H1 (cell line): ENCODE results near the gene PHOSPHO1. TPM values are rescaled to one million over a fixed set of nuclear protein-coding genes. Genes with fewer than 3 reads are reported as not detected.
A peak's percentile ranks its signal among the peaks of the same experiment; 100 is the strongest.

Source experiments
- CTCF ChIA-PET: fragments of 300-600 bp; sonication (Branson Sonifier 250); formaldehyde crosslinking; loops from one replicate; lab custom pipeline; 2021; ENCODE audit not compliant: partially characterized antibody; lab: Charles Lee
- POLR2A ChIA-PET: fragments of 300-600 bp; sonication (Branson Sonifier 250); formaldehyde crosslinking; loops from one replicate; lab custom pipeline; 2021; ENCODE audit warnings: inconsistent platforms; ENCODE audit not compliant: partially characterized antibody; lab: Charles Lee
- DNase-seq, 2 experiments: peaks; one replicate each; pipeline versions ENCODE4 v3.0.0 to v3.0.0-alpha.2; 2010 to 2022; ENCODE audit warnings: low spot score in 2 of 2, low read depth in 1 of 2, mixed read lengths in 1 of 2
- FAIRE-seq: peaks from 2 replicates; lab custom pipeline; 2011; peaks lifted over from hg19 to GRCh38; lab: Jason Lieb, UNC
- H2AFZ ChIP-seq: 2 replicates; pipeline ENCODE4 v1.8.1; 2012; ENCODE audit warnings: low read length, inconsistent platforms
- H2AK5ac ChIP-seq: 2 replicates; pipeline ENCODE4 v1.6.1; 2013; ENCODE audit warnings: low read depth, low read length
- H2BK120ac ChIP-seq: replicated peaks from 2 replicates; pipeline ENCODE3; 2013; ENCODE audit warnings: low read depth, low read length, inconsistent platforms
- H2BK12ac ChIP-seq: 2 replicates; pipeline ENCODE4 v1.6.1; 2013; ENCODE audit warnings: low read depth, low read length
- H2BK15ac ChIP-seq: 2 replicates; pipeline ENCODE4 v1.6.1; 2013; ENCODE audit warnings: low read length
- H2BK20ac ChIP-seq: 2 replicates; pipeline ENCODE4 v1.6.1; 2013; ENCODE audit warnings: low read length
- H2BK5ac ChIP-seq: 2 replicates; pipeline ENCODE4 v1.6.1; 2013; ENCODE audit warnings: low read depth, low read length
- H3K14ac ChIP-seq: 2 replicates; pipeline ENCODE4 v1.6.1; 2013; ENCODE audit warnings: inconsistent platforms; ENCODE audit not compliant: insufficient read length
- H3K18ac ChIP-seq: 2 replicates; pipeline ENCODE4 v1.6.1; 2013; ENCODE audit warnings: low read length; ENCODE audit errors: extremely low read depth
- H3K23ac ChIP-seq: 2 replicates; pipeline ENCODE4 v1.6.1; 2013; ENCODE audit warnings: inconsistent platforms; ENCODE audit not compliant: insufficient read length
- H3K23me2 ChIP-seq: 2 replicates; pipeline ENCODE4 v1.6.1; 2013; ENCODE audit warnings: low read depth, low read length
- H3K27ac ChIP-seq: 2 replicates; pipeline ENCODE4 v1.6.1; 2011; ENCODE audit warnings: low read depth, low read length, inconsistent platforms
- H3K27me3 ChIP-seq, 4 experiments: replicated peaks in 1 of 4; 1 replicate in 1 of 4; 2 replicates in 3 of 4; pipeline versions ENCODE4 v1.6.1 to v1.8.1; 2011 to 2013; ENCODE audit warnings: low read length in 3 of 4, mild to moderate bottlenecking in 3 of 4, inconsistent platforms in 2 of 4, mixed read lengths in 2 of 4, moderate library complexity in 1 of 4; ENCODE audit not compliant: control insufficient read depth in 3 of 4, insufficient read depth in 3 of 4; ENCODE audit errors: extremely low read depth in 1 of 4
- H3K36me3 ChIP-seq, 4 experiments: 2 replicates each; pipeline versions ENCODE4 v1.6.1 to v1.8.1; 2011 to 2013; ENCODE audit warnings: mild to moderate bottlenecking in 4 of 4, low read length in 3 of 4, moderate library complexity in 2 of 4, control low read depth in 1 of 4, inconsistent platforms in 1 of 4; ENCODE audit not compliant: insufficient read depth in 4 of 4, control insufficient read depth in 2 of 4
- H3K4ac ChIP-seq: replicated peaks from 2 replicates; pipeline ENCODE3; 2013; ENCODE audit warnings: low read length, low read depth, mixed read lengths, inconsistent platforms; ENCODE audit not compliant: insufficient read length
- H3K4me1 ChIP-seq, 4 experiments: replicated peaks in 1 of 4; 1 replicate in 1 of 4; 2 replicates in 3 of 4; pipeline versions ENCODE4 v1.6.1 to v1.8.1; 2011 to 2013; ENCODE audit warnings: low read length in 3 of 4, inconsistent platforms in 2 of 4, mixed read lengths in 1 of 4; ENCODE audit not compliant: insufficient read depth in 4 of 4, control insufficient read depth in 3 of 4
- H3K4me2 ChIP-seq, 2 experiments: 2 replicates each; pipeline versions ENCODE4 v1.6.1 to v1.8.1; 2011 to 2013; ENCODE audit warnings: low read depth in 2 of 2, low read length in 2 of 2, control low read depth in 1 of 2, inconsistent platforms in 1 of 2, mild to moderate bottlenecking in 1 of 2; ENCODE audit not compliant: insufficient read depth in 1 of 2
- H3K4me3 ChIP-seq, 4 experiments: fragments of 200-600, 300-600 bp in 1 of 4; sonication (generic), shearing (Covaris generic), sonication (Bioruptor Twin) in 1 of 4; 2 replicates each; pipeline versions ENCODE4 v1.5.1 to v1.8.1; 2011 to 2016; ENCODE audit warnings: low read length in 4 of 4, low read depth in 3 of 4, control low read depth in 2 of 4, inconsistent platforms in 2 of 4, mild to moderate bottlenecking in 2 of 4, mixed read lengths in 1 of 4, moderate library complexity in 1 of 4; ENCODE audit not compliant: insufficient read depth in 2 of 4; ENCODE audit errors: extremely low read depth in 1 of 4
- H3K56ac ChIP-seq: replicated peaks from 2 replicates; pipeline ENCODE3; 2013; ENCODE audit warnings: low read depth, mild to moderate bottlenecking, mixed read lengths, low read length, inconsistent platforms; ENCODE audit not compliant: insufficient read length
- H3K79me1 ChIP-seq: 2 replicates; pipeline ENCODE4 v1.6.1; 2013; ENCODE audit warnings: low read depth, low read length, control low read depth
- H3K79me2 ChIP-seq, 2 experiments: 2 replicates each; pipeline versions ENCODE4 v1.6.1 to v1.8.1; 2012 to 2013; ENCODE audit warnings: low read length in 2 of 2, mild to moderate bottlenecking in 2 of 2, inconsistent platforms in 1 of 2; ENCODE audit not compliant: insufficient read depth in 2 of 2, control insufficient read depth in 1 of 2
- H3K9ac ChIP-seq, 4 experiments: replicated peaks in 1 of 4; 1 replicate in 1 of 4; 2 replicates in 3 of 4; pipeline versions ENCODE4 v1.6.1 to v1.8.1; 2011 to 2013; ENCODE audit warnings: low read depth in 3 of 4, low read length in 3 of 4, control low read depth in 2 of 4, mild to moderate bottlenecking in 2 of 4, moderate library complexity in 2 of 4, inconsistent platforms in 1 of 4; ENCODE audit errors: extremely low read depth in 1 of 4
- H3K9me3 ChIP-seq, 2 experiments: 2 replicates each; pipeline versions ENCODE4 v1.6.1 to v1.8.1; 2012 to 2013; ENCODE audit warnings: mild to moderate bottlenecking in 2 of 2, moderate library complexity in 2 of 2, control low read depth in 1 of 2, inconsistent platforms in 1 of 2, low read depth in 1 of 2, low read length in 1 of 2, mixed read lengths in 1 of 2; ENCODE audit not compliant: insufficient read depth in 2 of 2
- H4K20me1 ChIP-seq, 2 experiments: replicated peaks in 1 of 2; 2 replicates each; pipeline versions ENCODE3 to v1.8.1; 2011 to 2013; ENCODE audit warnings: inconsistent platforms in 2 of 2, low read length in 2 of 2, mild to moderate bottlenecking in 1 of 2; ENCODE audit not compliant: insufficient read depth in 2 of 2, control insufficient read depth in 1 of 2
- H4K5ac ChIP-seq: 2 replicates; pipeline ENCODE4 v1.6.1; 2013; ENCODE audit warnings: low read length, low read depth, mixed read lengths, inconsistent platforms; ENCODE audit not compliant: insufficient read length
- H4K8ac ChIP-seq: 2 replicates; pipeline ENCODE4 v1.8.0; 2013; ENCODE audit warnings: mild to moderate bottlenecking, moderate library complexity, low read length, inconsistent platforms; ENCODE audit not compliant: insufficient read depth; ENCODE audit errors: extremely low read depth
- H4K91ac ChIP-seq: replicated peaks from 2 replicates; pipeline ENCODE3; 2013; ENCODE audit warnings: low read length, mixed read lengths, inconsistent platforms; ENCODE audit not compliant: insufficient read length
- BRCA1 ChIP-seq: IDR thresholded peaks from 2 replicates; pipeline ENCODE4 v1.6.1; 2012; ENCODE audit warnings: low read depth, low read length, improper control_type of control experiment
- CHD1 ChIP-seq: IDR thresholded peaks from 2 replicates; pipeline ENCODE4 v1.6.1; 2012; ENCODE audit warnings: low read depth, low read length, improper control_type of control experiment
- CHD2 ChIP-seq: IDR thresholded peaks from 2 replicates; pipeline ENCODE4 v1.6.1; 2012; ENCODE audit warnings: low read length, improper control_type of control experiment
- FOSL1 ChIP-seq: IDR thresholded peaks from 2 replicates; pipeline ENCODE4 v1.6.1; 2011; ENCODE audit warnings: mild to moderate bottlenecking, low read depth, low read length, moderate library complexity; ENCODE audit not compliant: insufficient read depth
- GTF2F1 ChIP-seq: IDR thresholded peaks from 2 replicates; pipeline ENCODE4 v1.6.1; 2012; ENCODE audit warnings: low read depth, low read length, improper control_type of control experiment, borderline replicate concordance
- HDAC2 ChIP-seq, 2 experiments: fragments of 300-600 bp in 1 of 2; sonication (generic) in 1 of 2; IDR thresholded peaks; 2 replicates each; pipeline ENCODE4 v1.6.1; 2011 to 2012; ENCODE audit warnings: low read depth in 2 of 2, low read length in 2 of 2, mild to moderate bottlenecking in 2 of 2, moderate library complexity in 2 of 2, borderline replicate concordance in 1 of 2, inconsistent platforms in 1 of 2
- POLR2A ChIP-seq, 2 experiments: IDR thresholded peaks; 1 replicate in 1 of 2; 2 replicates in 1 of 2; pipeline ENCODE4 v1.6.1; 2011; ENCODE audit warnings: low read depth in 2 of 2, low read length in 2 of 2, mild to moderate bottlenecking in 2 of 2; ENCODE audit errors: control extremely low read depth in 1 of 2
- POU5F1 ChIP-seq: IDR thresholded peaks from 2 replicates; pipeline ENCODE4 v1.6.1; 2011; ENCODE audit warnings: low read depth, mild to moderate bottlenecking, low read length, moderate library complexity
- SP1 ChIP-seq: IDR thresholded peaks from 2 replicates; pipeline ENCODE4 v1.6.1; 2011; ENCODE audit warnings: low read depth, low read length
- SP2 ChIP-seq: IDR thresholded peaks from 2 replicates; pipeline ENCODE4 v1.6.1; 2012; ENCODE audit warnings: mild to moderate bottlenecking, low read length, inconsistent platforms
- TCF12 ChIP-seq: IDR thresholded peaks from 2 replicates; pipeline ENCODE4 v1.6.1; 2011; ENCODE audit warnings: low read depth, mild to moderate bottlenecking, low read length
- YY1 ChIP-seq: IDR thresholded peaks from 2 replicates; pipeline ENCODE4 v1.6.1; 2011; ENCODE audit warnings: low read depth, mild to moderate bottlenecking, low read length
- WGBS, 2 experiments: shearing (Covaris generic) in 1 of 2; methylation state at CpG; one replicate each; pipeline versions ENCODE4 v1.1.6 to v1.1.7; 2013 to 2015; ENCODE audit warnings: low lambda C conversion rate in 2 of 2, mixed read lengths in 2 of 2, inconsistent platforms in 1 of 2, low coverage in 1 of 2, missing lambda C conversion rate in 1 of 2; ENCODE audit not compliant: insufficient replicate concordance in 2 of 2, insufficient coverage in 1 of 2, insufficient read length in 1 of 2; ENCODE audit errors: extremely low coverage in 1 of 2, missing lambda C conversion rate in 1 of 2; 5-methylcytosine and 5-hydroxymethylcytosine counted together
- polyA plus RNA-seq, 7 experiments: library from polyadenylated mRNA; depleted of rRNA in 3 of 7; stranded (reverse) in 5 of 7; unstranded in 2 of 7; fragments of >200 nt in 5 of 7; fragments of 200-250 nt in 2 of 7; gene quantifications; 1 replicate in 5 of 7; 2 replicates in 1 of 7; 4 replicates in 1 of 7; pipeline versions ENCODE4 v1.2.1 to v1.2.3, GENCODE V29; 2011 to 2013; ENCODE audit warnings: missing spikeins in 2 of 7, mixed read lengths in 2 of 7
- total RNA-seq: library from RNA; stranded (reverse); fragmentation: NEBNext Ultra II Directional; extraction: Animal tissue kit (Norgen Biotek cat#: 25700); gene quantifications from 2 replicates; pipeline ENCODE4 v1.2.1, GENCODE V29; 2021
- TF ChIP-seq, protein P1 (sequence below): IDR thresholded peaks from 2 replicates; pipeline ENCODE4 v1.6.1; 2012; ENCODE audit warnings: inconsistent platforms

Gene PHOSPHO1
- total and polyA plus RNA-seq, 2 of the 8 experiments (the other 6 are each of a cell fraction or from before 2014, with no cell fraction given): 0.34 to 0.45 TPM

DNA sequence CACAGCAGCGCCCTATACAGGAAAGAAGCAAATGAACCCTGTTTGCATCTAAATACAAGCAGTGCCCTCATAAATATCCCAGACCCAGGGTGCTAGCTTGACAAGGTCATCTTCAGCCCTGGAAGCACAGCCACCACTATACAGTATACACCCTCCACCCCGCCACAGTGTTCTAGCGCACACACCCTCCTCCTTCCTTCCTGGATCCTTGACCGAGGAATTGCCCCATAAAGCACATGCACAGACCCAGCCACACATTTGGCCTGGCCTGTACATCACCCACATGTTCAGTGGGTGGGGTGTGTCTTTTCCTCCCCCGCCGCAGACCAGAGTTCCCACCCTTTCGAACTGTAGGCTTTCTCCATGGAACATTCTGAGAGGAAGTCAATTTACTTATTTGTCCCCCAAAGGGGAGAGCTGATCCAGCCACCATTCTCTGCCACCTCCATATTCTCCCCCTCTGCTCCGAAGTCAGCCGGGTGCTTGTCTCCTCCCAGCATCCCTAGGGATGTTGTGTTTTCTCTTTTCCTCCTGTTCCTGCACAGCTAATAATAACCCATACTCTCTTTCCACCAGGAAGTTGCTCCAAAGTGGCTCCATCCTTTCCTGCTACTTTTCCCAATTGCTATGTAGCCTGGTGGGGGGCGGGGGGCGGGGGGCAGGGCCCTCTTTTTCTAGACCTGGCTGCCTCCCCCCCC is 13.5 kb downstream of the PHOSPHO1 start:
- Histone ChIP-seq H4K5ac (no peak overlapping the region), H2BK5ac (no peak overlapping the region), H3K4me2 (no peak overlapping the region), H2BK120ac (no peak overlapping the region), H3K79me2 (no peaks in the 10 kb centered on the region), H4K91ac (no peak overlapping the region), H3K9me3 (no peaks in the 10 kb centered on the region), H3K14ac (no peak overlapping the region), H2BK20ac (peak overlapping the region; percentile 80; the same call in 1 of the 2 replicates), H3K18ac (no peak overlapping the region; the same call in 1 of the 2 replicates), H3K9ac (no peak overlapping the region), H3K79me1 (no peaks in the 10 kb centered on the region), H2AK5ac (peak overlapping the region; percentile 39; the same call in 1 of the 2 replicates), H3K36me3 (no peaks in the 10 kb centered on the region), H3K23ac (no peak overlapping the region), H3K23me2 (no peaks in the 10 kb centered on the region), H3K4me1 (peaks cover 0 to 9% (median 4%) of the 10 kb centered on the region in 4 experiments; a peak in 4 of 7 replicates), H4K8ac (peak overlapping the region; percentile 28; the same call in 1 of the 2 replicates), H2BK15ac (peak overlapping the region; percentile 40; the same call in 1 of the 2 replicates), H3K4ac (no peak overlapping the region), H3K27ac (no peak overlapping the region), H3K56ac (no peak overlapping the region), H2AFZ (no peak overlapping the region), H3K27me3 (peaks cover 0 to 3% (median 1%) of the 10 kb centered on the region in 4 experiments; a peak in 2 of 7 replicates), H4K20me1 (no peaks in the 10 kb centered on the region), H2BK12ac (no peak overlapping the region), H3K4me3 (no peak overlapping the region)
- ChIA-PET CTCF (interaction anchor here (1.2 to 6.0 kb wide), 5 partner anchors 9 to 262 kb away, joined by 3 to 42 read pairs (median 3); no protein-coding TSS in a partner anchor), POLR2A (no interaction called here)
- no peak for FAIRE-seq
- WGBS, 2 experiments: 87% methylated on average over 11 of the region's 11 CpGs; no CpG with 5 or more reads in 1 of the 2 experiments
- DNase-seq: no peak
- TF ChIP-seq, protein P1, sequence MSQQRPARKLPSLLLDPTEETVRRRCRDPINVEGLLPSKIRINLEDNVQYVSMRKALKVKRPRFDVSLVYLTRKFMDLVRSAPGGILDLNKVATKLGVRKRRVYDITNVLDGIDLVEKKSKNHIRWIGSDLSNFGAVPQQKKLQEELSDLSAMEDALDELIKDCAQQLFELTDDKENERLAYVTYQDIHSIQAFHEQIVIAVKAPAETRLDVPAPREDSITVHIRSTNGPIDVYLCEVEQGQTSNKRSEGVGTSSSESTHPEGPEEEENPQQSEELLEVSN: no peak
- TF ChIP-seq TCF12 (no peak), SP1 (no peak), GTF2F1 (no peak), CHD2 (no peak), CHD1 (no peak), BRCA1 (no peak), POU5F1 (no peak), HDAC2 (IDR thresholded peaks at IDR 0.05; ENCODE audit: borderline replicate concordance in 1 of 2, low read depth in 2 of 2, low read length in 2 of 2) (no peak), YY1 (no peak), POLR2A (IDR thresholded peaks at IDR 0.05; ENCODE audit: control extremely low read depth in 1 of 2, low read depth in 2 of 2, low read length in 2 of 2) (no peak), SP2 (no peak), FOSL1 (no peak)
